ENCODE data around the gene MYO1C. TPM values are rescaled to one million over a fixed set of nuclear protein-coding genes. Genes with fewer than 3 reads are reported as not detected.
A peak's percentile ranks its signal among the peaks of the same experiment; 100 is the strongest.

MYO1C gene
- total RNA-seq, 1 donor from 2014 or later, result 184 TPM

- DNase-seq (ENCODE audit: extremely low spot score, unreplicated experiment), result no peak
- Mint-ChIP-seq H3K9me3 (ENCODE audit: unreplicated experiment) (no peaks in the 10 kb centered on the region), H3K36me3 (ENCODE audit: unreplicated experiment) (peaks cover 24% of the 10 kb centered on the region), H3K4me1 (ENCODE audit: unreplicated experiment) (peaks cover 6% of the 10 kb centered on the region), H3K27ac (ENCODE audit: unreplicated experiment) (no peak overlapping the region), H3K27me3 (ENCODE audit: unreplicated experiment) (no peaks in the 10 kb centered on the region), H3K4me3 (ENCODE audit: unreplicated experiment) (no peak overlapping the region)
- TF ChIP-seq CTCF (IDR thresholded peaks at IDR 0.05), result no peak
Measured at GRCh38 chr17:1469231-1469852, 23.1 kb downstream of the MYO1C start.

- no peak for TF ChIP-seq CTCF (IDR thresholded peaks at IDR 0.05)
- Mint-ChIP-seq H3K36me3 (ENCODE audit: unreplicated experiment) (peaks cover 27% of the 10 kb centered on the region), H3K9me3 (ENCODE audit: unreplicated experiment) (no peaks in the 10 kb centered on the region), H3K27me3 (ENCODE audit: unreplicated experiment) (no peaks in the 10 kb centered on the region), H3K4me3 (ENCODE audit: unreplicated experiment) (no peak overlapping the region), H3K4me1 (ENCODE audit: unreplicated experiment) (peaks cover 5% of the 10 kb centered on the region), H3K27ac (ENCODE audit: unreplicated experiment) (no peak overlapping the region)
- DNase-seq (ENCODE audit: extremely low spot score, unreplicated experiment), result no peak
Measured at GRCh38 chr17:1467898-1468492, 24.5 kb downstream of the MYO1C start.

GRCh38 chr17:1467258-1467657, 25.2 kb downstream of the MYO1C start:
- Mint-ChIP-seq H3K4me3 (ENCODE audit: unreplicated experiment) (no peak overlapping the region), H3K36me3 (ENCODE audit: unreplicated experiment) (peaks cover 30% of the 10 kb centered on the region), H3K4me1 (ENCODE audit: unreplicated experiment) (peaks cover 5% of the 10 kb centered on the region), H3K27ac (ENCODE audit: unreplicated experiment) (no peak overlapping the region), H3K27me3 (ENCODE audit: unreplicated experiment) (no peaks in the 10 kb centered on the region), H3K9me3 (ENCODE audit: unreplicated experiment) (no peaks in the 10 kb centered on the region)
- no peak for TF ChIP-seq CTCF (IDR thresholded peaks at IDR 0.05)
- no peak for DNase-seq (ENCODE audit: extremely low spot score, unreplicated experiment)

- TF ChIP-seq CTCF (IDR thresholded peaks at IDR 0.05), result no peak
- H3K4me3 Mint-ChIP-seq (ENCODE audit: unreplicated experiment), result no peak overlapping the region
- no peak for DNase-seq (ENCODE audit: extremely low spot score, unreplicated experiment)
- no peaks in the 10 kb centered on the region for H3K9me3 Mint-ChIP-seq (ENCODE audit: unreplicated experiment)
- no peaks in the 10 kb centered on the region for H3K27me3 Mint-ChIP-seq (ENCODE audit: unreplicated experiment)
- H3K4me1 Mint-ChIP-seq (ENCODE audit: unreplicated experiment), result peaks cover 21% of the 10 kb centered on the region
- no peak overlapping the region for H3K27ac Mint-ChIP-seq (ENCODE audit: unreplicated experiment)
- H3K36me3 Mint-ChIP-seq (ENCODE audit: unreplicated experiment), result peaks cover 24% of the 10 kb centered on the region
Measured at GRCh38 chr17:1464186-1464585, 28.3 kb downstream of the MYO1C start.

- TF ChIP-seq CTCF (IDR thresholded peaks at IDR 0.05), result no peak
Measured at GRCh38 chr17:1462164-1463112, 30.0 kb downstream of the MYO1C start.

More at GRCh38 chr17:1462164-1463112, 30.0 kb downstream of the MYO1C start:
- DNase-seq (ENCODE audit: extremely low spot score, unreplicated experiment), result no peak
- Mint-ChIP-seq H3K27me3 (ENCODE audit: unreplicated experiment) (no peaks in the 10 kb centered on the region), H3K27ac (ENCODE audit: unreplicated experiment) (peak overlapping the region; percentile 60), H3K36me3 (ENCODE audit: unreplicated experiment) (peaks cover 15% of the 10 kb centered on the region), H3K9me3 (ENCODE audit: unreplicated experiment) (no peaks in the 10 kb centered on the region), H3K4me1 (ENCODE audit: unreplicated experiment) (peaks cover 21% of the 10 kb centered on the region), H3K4me3 (ENCODE audit: unreplicated experiment) (no peak overlapping the region)
